Esophagus muscularis mucosa (tissue), 4 donors: ENCODE results near the gene KIF26B. TPM values are rescaled to one million over a fixed set of nuclear protein-coding genes. Genes with fewer than 3 reads are reported as not detected.

Experiments used
- DNase-seq: peaks from one replicate; pipeline ENCODE4 v3.0.0-alpha.2; 2017; ENCODE audit errors: extremely low spot score
- H3K27ac ChIP-seq, 4 donors: fragments of 200-600 bp; sonication (generic); replicated peaks in 1 of 4; 1 replicate in 3 of 4; 2 replicates in 1 of 4; pipeline ENCODE4 v1.5.1; 2016 to 2019; ENCODE audit warnings: mild to moderate bottlenecking in 1 of 4
- H3K27me3 ChIP-seq, 4 donors: fragments of 200-600 bp; sonication (generic); one replicate each; pipeline versions ENCODE4 v1.5.1 to v1.6.0; 2016 to 2019
- H3K36me3 ChIP-seq, 4 donors: fragments of 200-600 bp; sonication (generic); one replicate each; pipeline ENCODE4 v1.5.1; 2016 to 2019
- H3K4me1 ChIP-seq, 4 donors: fragments of 200-600 bp; sonication (generic); one replicate each; pipeline ENCODE4 v1.5.1; 2016 to 2019
- H3K4me3 ChIP-seq, 4 donors: fragments of 200-600 bp; sonication (generic); 1 replicate in 2 of 4; 2 replicates in 2 of 4; pipeline ENCODE4 v1.5.1; 2016 to 2019; ENCODE audit warnings: mild to moderate bottlenecking in 4 of 4, moderate library complexity in 1 of 4
- H3K9me3 ChIP-seq, 4 donors: fragments of 200-600 bp; sonication (generic); 1 replicate in 3 of 4; 2 replicates in 1 of 4; pipeline ENCODE4 v1.5.1; 2016 to 2019
- EP300 ChIP-seq: sonication (generic); formaldehyde crosslinking; IDR thresholded peaks from one replicate; pipeline ENCODE4 v1.6.1; 2017; ENCODE audit warnings: antibody characterized with exemption
- POLR2A ChIP-seq: fragments of 450-650 bp; IDR thresholded peaks from one replicate; pipeline ENCODE4 v1.6.1; 2017; ENCODE audit warnings: antibody characterized with exemption, moderate library complexity, mild to moderate bottlenecking, low read depth
- POLR2AphosphoS5 ChIP-seq, 2 donors: sonication (generic); formaldehyde crosslinking; IDR thresholded peaks; one replicate each; pipeline ENCODE4 v1.6.1; 2017; ENCODE audit warnings: antibody characterized with exemption in 2 of 2
- WGBS: methylation state at CpG from one replicate; pipeline ENCODE4 v1.1.5; 2018; 5-methylcytosine and 5-hydroxymethylcytosine counted together
- intact Hi-C: fragments of 100-400 bp; cut with DNase I; formaldehyde crosslinking; loops from one replicate; pipeline ENCODE4 v1.15.1; 2023
- total RNA-seq, 4 donors: library from RNA; depleted of rRNA; stranded (reverse); fragments of >200 nt; gene quantifications; one replicate each; pipeline versions ENCODE4 v1.1.0 to v1.2.1, GENCODE V29; 2016
- TF ChIP-seq, protein P1 (sequence below), 3 experiments: fragments of 200-600 bp in 2 of 3; fragments of 450-650 bp in 1 of 3; sonication (generic) in 2 of 3; IDR thresholded peaks; one replicate each; pipeline ENCODE4 v1.5.1; 2017 to 2019; ENCODE audit warnings: antibody characterized with exemption in 3 of 3, mild to moderate bottlenecking in 2 of 3, moderate library complexity in 1 of 3

KIF26B gene
- total RNA-seq, 4 donors from 2014 or later: 0.13 to 3.7 (median 1.3) TPM

DNA sequence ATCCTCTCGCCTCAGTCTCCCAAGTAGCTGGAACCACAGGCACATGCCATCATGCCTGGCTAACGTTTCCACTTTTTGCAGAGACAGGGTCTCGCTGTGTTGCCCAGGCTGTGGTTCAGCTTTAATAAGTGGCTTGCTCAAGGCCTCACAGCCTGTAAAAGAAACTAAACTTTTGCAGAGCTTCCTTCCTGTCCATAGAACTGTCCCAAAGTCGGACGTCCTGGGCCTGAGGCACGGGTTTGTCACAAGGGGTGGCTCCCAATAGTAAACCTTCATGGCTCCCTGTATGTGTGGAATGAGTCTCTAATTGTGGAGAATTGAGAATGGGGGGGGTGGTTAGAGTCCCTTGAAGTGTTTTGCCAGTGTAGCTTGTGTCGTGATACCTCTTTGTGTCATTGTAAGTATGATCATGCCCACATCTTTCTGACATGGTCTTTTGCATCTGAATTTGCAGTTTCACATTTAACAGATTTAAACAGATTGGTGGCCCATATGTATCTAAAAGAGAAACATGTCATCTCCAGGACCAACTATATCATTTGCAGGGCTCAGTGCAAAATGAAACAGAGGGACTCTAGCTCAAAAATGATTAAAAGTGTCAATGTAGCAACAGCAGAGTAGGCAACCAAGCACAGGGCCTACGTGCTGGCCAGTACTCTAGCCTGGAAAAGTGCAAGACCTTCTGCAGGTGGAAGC is 332.1 kb downstream of the KIF26B start:
- no peak for TF ChIP-seq POLR2A
- no peak for TF ChIP-seq POLR2AphosphoS5 (IDR thresholded peaks at IDR 0.05)
- no peak for TF ChIP-seq EP300
- TF ChIP-seq, protein P1, sequence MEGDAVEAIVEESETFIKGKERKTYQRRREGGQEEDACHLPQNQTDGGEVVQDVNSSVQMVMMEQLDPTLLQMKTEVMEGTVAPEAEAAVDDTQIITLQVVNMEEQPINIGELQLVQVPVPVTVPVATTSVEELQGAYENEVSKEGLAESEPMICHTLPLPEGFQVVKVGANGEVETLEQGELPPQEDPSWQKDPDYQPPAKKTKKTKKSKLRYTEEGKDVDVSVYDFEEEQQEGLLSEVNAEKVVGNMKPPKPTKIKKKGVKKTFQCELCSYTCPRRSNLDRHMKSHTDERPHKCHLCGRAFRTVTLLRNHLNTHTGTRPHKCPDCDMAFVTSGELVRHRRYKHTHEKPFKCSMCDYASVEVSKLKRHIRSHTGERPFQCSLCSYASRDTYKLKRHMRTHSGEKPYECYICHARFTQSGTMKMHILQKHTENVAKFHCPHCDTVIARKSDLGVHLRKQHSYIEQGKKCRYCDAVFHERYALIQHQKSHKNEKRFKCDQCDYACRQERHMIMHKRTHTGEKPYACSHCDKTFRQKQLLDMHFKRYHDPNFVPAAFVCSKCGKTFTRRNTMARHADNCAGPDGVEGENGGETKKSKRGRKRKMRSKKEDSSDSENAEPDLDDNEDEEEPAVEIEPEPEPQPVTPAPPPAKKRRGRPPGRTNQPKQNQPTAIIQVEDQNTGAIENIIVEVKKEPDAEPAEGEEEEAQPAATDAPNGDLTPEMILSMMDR (IDR thresholded peaks at IDR 0.05): no peak
- Histone ChIP-seq H3K4me1 (no peaks in the 10 kb centered on the region), H3K4me3 (no peak overlapping the region), H3K27ac (no peak overlapping the region), H3K9me3 (no peaks in the 10 kb centered on the region), H3K27me3 (no peaks in the 10 kb centered on the region), H3K36me3 (no peaks in the 10 kb centered on the region)
- 77% methylated on average over 8 of the region's 8 CpGs for WGBS
- intact Hi-C loops: no loop called here
- no peak for DNase-seq

DNA sequence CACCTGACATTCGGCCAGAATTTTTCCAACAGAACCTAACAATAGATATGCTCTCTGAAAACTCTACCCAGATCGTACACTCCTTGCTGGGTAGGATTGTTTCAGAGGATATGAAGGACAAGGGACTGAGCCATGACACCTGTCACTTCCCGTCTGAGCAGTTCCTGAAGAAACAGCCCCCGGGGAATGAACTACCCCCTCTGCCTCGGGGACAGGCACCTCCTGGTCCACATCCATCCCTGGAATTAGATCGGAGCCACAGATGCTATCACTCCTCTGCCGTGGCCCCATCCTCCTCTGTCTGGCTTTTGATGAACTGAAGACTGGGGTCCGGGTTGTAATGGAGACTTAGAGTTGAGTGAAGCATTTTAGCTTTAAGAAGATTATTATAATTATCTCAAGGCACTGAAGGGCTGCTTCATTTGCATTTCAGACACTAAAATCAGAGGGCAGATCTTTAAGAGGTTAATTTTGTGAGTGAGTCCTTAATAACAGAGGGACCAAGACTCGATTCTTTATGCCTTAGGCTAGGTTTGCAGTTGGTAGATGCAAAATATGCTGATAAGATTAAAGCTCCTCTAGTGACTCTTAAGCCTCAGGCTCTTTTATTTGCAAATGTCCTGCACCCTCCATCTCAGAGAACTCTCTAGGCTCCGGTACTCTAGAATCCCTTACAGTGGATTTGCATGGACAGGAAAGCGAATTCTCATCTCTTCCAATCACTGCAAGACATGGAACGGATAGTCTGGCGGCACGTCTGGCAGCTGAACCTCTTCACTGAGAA is 333.8 kb downstream of the KIF26B start:
- H3K27ac ChIP-seq: no peak overlapping the region
- DNase-seq: no peak
- no peaks in the 10 kb centered on the region for H3K4me1 ChIP-seq
- TF ChIP-seq POLR2AphosphoS5 (IDR thresholded peaks at IDR 0.05) (no peak), EP300 (no peak), POLR2A (no peak)
- TF ChIP-seq, protein P1 (IDR thresholded peaks at IDR 0.05): no peak
- intact Hi-C loops: no loop called here
- no peaks in the 10 kb centered on the region for H3K27me3 ChIP-seq
- H3K4me3 ChIP-seq: no peak overlapping the region
- WGBS: 90% methylated on average over 14 of the region's 14 CpGs
- H3K36me3 ChIP-seq: no peaks in the 10 kb centered on the region
- no peaks in the 10 kb centered on the region for H3K9me3 ChIP-seq

DNA sequence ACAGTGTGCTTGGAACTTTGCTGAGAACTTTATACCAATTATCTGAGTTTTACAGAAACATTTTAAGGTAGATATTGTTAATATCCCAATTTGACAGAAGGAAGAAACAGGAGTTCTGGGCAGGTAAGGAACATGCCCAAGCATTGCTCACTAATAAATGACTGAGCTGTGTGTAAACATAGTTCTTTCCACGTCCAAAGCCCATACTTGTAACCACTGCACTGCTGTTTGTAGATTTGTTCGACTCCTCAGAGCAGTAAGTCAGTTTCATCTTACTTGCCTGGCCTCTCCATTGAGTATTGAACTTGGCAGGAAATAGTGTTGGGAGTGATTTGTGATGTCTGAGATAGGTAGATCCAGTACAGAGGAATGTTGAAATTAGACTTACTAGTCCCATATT is 335.1 kb downstream of the KIF26B start:
- Histone ChIP-seq H3K4me1 (no peaks in the 10 kb centered on the region), H3K9me3 (no peaks in the 10 kb centered on the region), H3K27me3 (no peaks in the 10 kb centered on the region), H3K36me3 (no peaks in the 10 kb centered on the region), H3K27ac (no peak overlapping the region), H3K4me3 (no peak overlapping the region)
- TF ChIP-seq, protein P1 (IDR thresholded peaks at IDR 0.05): no peak
- no peak for TF ChIP-seq POLR2AphosphoS5 (IDR thresholded peaks at IDR 0.05)
- no peak for TF ChIP-seq POLR2A
- no peak for TF ChIP-seq EP300
- no peak for DNase-seq
- WGBS: 68% methylated on average over 2 of the region's 2 CpGs
- intact Hi-C loops: no loop called here

DNA sequence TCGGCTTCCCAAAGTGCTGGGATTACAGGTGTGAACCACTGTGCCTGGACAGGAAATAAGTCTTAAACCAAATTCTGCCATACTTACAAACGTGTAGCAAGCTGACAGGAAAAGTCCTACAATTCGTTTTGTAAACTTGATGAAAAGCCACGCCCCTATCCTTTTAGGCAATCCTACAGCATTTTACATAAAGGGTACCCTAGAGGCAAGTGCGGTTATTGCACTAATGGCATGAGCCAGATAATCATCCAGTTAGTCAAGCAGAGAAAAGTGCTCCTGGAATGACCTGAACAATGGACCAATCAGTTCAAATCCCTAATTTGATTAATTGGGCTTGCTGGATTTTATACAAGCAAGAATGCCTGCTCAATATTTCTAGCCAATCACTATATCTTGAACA is 338.2 kb downstream of the KIF26B start:
- DNase-seq: no peak
- Histone ChIP-seq H3K4me3 (no peak overlapping the region), H3K36me3 (no peaks in the 10 kb centered on the region), H3K27me3 (no peaks in the 10 kb centered on the region), H3K9me3 (no peaks in the 10 kb centered on the region), H3K4me1 (no peaks in the 10 kb centered on the region), H3K27ac (no peak overlapping the region)
- no peak for TF ChIP-seq EP300
- no peak for TF ChIP-seq POLR2AphosphoS5 (IDR thresholded peaks at IDR 0.05)
- TF ChIP-seq POLR2A: no peak
- TF ChIP-seq, protein P1 (IDR thresholded peaks at IDR 0.05): no peak
- intact Hi-C loops: no loop called here
- WGBS: 92% methylated on average over 5 of the region's 5 CpGs
